Stimulated activated CD4-positive, alpha-beta T cell treated with anti-CD3 and anti-CD28 coated beads, TNF-alpha, amount 100 ng/mL, for 1 hour (primary cell): ENCODE results near the gene CTSC.
"Not testable (repeated sequence)": the region's sequence is repeated elsewhere in the genome, so short reads cannot be mapped to it uniquely, and the experiment has no call there.

Experiments used
- DNase-seq, 3 donors: peaks; one replicate each; pipeline ENCODE4 v3.0.0-alpha.2; 2020; ENCODE audit warnings: low read depth in 3 of 3, low spot score in 1 of 3

Gene CTSC

DNA sequence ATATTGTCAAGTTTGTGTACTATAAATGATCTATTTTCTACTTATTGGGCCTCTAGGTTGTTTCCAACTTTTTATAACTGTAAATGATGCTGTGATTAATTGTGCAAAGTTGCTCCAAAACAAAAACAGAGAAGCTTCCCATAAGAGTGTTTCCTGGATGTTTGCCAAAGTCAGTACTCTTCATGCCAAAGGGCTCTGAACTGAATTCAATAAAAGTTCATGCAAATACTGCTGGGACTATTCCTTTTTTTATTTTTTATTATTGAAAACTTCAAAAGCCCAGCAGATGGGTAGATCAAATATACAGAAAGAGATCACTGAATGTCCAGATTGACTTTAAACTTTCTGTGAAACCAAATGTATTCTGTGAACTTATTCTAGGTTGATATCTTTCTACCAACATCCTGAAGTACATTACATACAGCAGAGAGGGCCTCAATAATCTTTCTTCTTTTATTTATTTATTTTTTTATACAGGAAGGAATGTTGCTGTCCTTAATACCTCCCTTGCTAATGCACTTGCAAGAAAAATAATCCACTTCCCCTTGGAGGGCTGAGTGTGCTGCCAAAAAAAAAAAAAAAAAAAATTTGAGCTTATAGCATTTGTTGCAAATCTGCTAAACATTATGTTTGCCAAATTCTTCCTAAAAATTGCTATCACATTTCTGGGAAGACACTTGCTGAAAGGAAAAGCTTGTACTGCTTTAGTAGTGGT, 53.0 kb downstream of the CTSC start:
- DNase-seq, result no peak

DNA sequence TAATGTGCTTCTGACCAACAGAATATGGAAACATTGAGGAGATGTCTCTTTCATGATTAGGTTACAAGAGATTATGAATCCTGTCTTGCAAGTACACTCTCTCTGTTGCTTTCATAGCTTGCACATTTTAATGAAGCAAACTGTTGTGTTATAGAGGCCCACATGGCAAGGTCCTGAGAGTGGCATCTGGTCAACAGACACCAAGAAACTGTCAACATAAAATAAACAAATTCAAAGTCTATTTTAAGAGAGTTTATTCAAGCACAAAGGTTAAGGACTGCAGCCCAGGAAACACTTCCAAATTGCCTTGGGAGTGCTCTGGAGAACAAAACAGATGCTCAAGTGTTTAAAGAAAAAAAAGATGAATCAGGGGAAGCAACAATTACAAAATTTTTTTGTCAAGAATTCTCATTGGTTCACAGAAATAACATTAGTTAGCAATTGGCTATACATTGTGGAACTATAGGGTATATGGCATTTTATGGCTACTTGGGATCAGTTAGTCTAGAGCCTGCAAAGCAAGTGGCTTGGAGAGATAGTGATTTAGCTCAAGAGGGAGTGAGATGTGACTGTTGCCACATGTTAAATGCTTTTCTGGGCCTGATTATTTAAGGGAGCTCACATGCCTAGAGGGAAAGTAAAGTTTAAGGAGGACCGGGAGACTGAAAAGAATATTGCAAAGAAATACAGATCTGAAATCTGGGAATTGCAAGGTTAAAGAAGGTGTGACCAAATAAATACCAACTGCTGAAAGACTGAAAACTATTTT, 54.6 kb downstream of the CTSC start:
- DNase-seq, result no peak

- DNase-seq, result no peak
Observed at GRCh38 chr11:88281317-88281712, 56.2 kb downstream of the CTSC start.

- no peak for DNase-seq
Observed at GRCh38 chr11:88280673-88281316, 56.7 kb downstream of the CTSC start.

- no peak for DNase-seq
Observed at GRCh38 chr11:88277349-88277915, 60.1 kb downstream of the CTSC start.

- DNase-seq, result no peak
Observed at GRCh38 chr11:88275636-88276035, 61.9 kb downstream of the CTSC start.

DNA sequence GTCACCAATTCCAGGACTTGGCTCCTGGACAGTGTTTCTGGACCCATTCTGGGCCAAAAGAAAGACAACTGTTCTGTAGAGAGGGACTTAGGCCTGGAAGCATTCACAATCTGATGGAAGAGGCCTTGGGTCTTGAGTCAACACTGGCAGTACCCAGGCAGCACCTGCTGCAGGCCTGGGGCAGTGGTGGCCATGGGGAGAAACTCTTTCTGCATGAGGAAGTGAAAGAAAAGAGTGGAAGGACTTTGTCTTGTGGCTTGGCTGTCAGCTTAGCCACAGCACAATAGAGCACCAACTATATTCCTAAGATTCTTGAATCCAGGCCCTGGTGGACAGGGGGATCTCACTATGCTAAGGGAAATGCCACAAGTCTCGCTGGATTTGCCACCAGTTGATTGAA, 70.6 kb downstream of the CTSC start:
- DNase-seq, result no peak

GRCh38 chr11:88266157-88266556, 71.4 kb downstream of the CTSC start:
- DNase-seq, result no peak

GRCh38 chr11:88259431-88259830, 78.1 kb downstream of the CTSC start:
- no peak for DNase-seq

DNA sequence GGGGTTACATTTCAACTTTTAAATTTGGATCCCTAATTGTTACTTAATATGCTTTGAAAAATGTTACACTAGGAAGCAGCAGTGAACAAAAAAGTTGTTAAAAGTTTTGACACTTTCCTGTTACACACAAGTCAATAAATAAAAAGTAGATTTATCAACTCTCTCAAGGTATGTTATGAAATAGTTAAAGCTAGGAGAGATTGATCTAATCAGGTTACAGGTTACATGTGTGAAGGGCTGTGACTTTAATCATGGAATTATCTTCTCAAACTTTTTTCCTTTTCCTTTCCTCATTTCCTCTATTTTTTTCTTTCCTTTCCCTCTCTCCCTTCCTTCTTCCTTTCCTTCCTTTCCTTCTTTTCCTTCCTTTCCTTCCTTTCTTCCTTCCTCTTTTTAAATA, 85.3 kb downstream of the CTSC start:
- no peak for DNase-seq

DNA sequence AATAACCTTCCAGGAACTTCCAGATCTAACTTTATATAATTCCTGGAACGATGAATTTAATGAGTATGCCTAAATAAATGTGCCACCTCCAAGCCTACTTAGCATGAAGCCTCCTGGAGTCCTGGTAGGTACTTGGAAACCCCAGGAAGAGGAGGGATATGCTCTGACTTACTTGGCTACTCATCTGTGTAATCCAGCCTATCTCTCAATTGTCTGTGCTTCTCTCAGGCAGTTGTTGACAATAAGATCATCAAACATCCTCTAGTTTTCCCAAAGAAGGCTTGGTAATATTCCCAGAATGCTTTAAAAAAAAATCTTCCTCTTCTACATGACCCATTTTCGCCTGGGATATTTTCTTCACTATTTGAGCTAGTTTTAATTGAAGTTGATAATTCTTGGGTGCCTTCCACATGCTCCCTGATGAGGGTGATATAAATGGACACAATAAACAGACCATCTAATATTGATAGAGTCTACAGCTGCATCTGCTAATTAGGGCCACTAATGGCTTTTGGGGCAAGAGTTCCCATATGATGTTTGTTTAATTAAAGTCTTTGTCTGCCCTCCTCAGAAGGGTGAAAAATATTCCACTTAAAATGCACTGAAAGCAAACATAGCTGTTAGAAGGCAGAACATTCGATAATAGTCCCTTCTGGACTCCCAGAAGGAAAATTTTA, 86.8 kb downstream of the CTSC start:
- DNase-seq, result no peak

- no peak for DNase-seq
Observed at GRCh38 chr11:88249706-88250105, 87.8 kb downstream of the CTSC start.

DNA sequence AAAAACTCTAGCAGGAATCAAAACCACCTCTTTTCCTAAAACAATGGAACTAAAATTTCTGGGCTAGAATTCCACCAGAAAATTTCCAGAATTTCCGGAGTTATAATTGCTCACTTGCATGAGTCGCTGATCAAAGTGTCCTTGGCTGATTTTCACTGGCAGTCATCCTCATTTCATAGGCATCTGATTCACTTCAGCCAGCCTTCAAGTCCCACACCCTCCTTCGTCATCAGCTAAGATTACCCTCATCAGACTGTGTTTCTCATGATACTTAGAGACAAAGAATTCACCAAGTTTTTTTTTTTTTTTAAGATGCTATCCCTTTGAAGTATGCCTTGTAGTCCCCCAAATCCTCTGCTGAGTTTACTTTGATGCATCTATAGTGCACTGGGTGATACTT, 90.8 kb downstream of the CTSC start:
- no peak for DNase-seq

- DNase-seq, result not testable (repeated sequence)
Observed at GRCh38 chr11:88245576-88245975, 92.0 kb downstream of the CTSC start.
